ENCODE results near the gene PDIA5. TPM values are rescaled to one million over a fixed set of nuclear protein-coding genes. Genes with fewer than 3 reads are reported as not detected.

Gene PDIA5
- total and polyA plus RNA-seq, 11 donors = 3.3 to 16.3 (median 6.4) TPM

GRCh38 chr3:123129532-123129931 lies 62.7 kb downstream of the PDIA5 start:
- no peaks in the 10 kb centered on the region for H3K9me3 ChIP-seq
- intact Hi-C loops (cut with DNase I) = no loop called here
- peaks cover 0 to 74% (median 41%) of the 10 kb centered on the region in 9 donors for H3K36me3 ChIP-seq
- 91 to 99% (median 95%) methylated on average over 6 to 7 of the region's 7 CpGs for WGBS, 4 donors
- ATAC-seq (no peak), DNase-seq (no peak)
- no peak overlapping the region for H3K4me3 ChIP-seq
- no peak for TF ChIP-seq POLR2A (IDR thresholded peaks at IDR 0.05)
- no peak for TF ChIP-seq CTCF (IDR thresholded peaks at IDR 0.05)
- no peaks in the 10 kb centered on the region for H3K27me3 ChIP-seq
- no peak overlapping the region for H3K27ac ChIP-seq
- H3K4me1 ChIP-seq = no peaks in the 10 kb centered on the region

GRCh38 chr3:123130079-123130750 lies 63.4 kb downstream of the PDIA5 start:
- no peak overlapping the region for H3K27ac ChIP-seq
- no peak for TF ChIP-seq CTCF (IDR thresholded peaks at IDR 0.05)
- no peak for DNase-seq
- no peak overlapping the region for H3K4me3 ChIP-seq
- no peaks in the 10 kb centered on the region for H3K27me3 ChIP-seq
- no peaks in the 10 kb centered on the region for H3K4me1 ChIP-seq
- no peaks in the 10 kb centered on the region for H3K9me3 ChIP-seq
- intact Hi-C loops (cut with DNase I) = no loop called here
- 95 to 98% (median 97%) methylated on average over 12 of the region's 12 CpGs for WGBS, 4 donors
- H3K36me3 ChIP-seq = peaks cover 0 to 72% (median 41%) of the 10 kb centered on the region in 9 donors
- ATAC-seq = peak in 1 of 4 donors; percentile 19

- intact Hi-C loops (cut with DNase I) = no loop called here
- H3K4me1 ChIP-seq = no peaks in the 10 kb centered on the region
- no peak for TF ChIP-seq CTCF (IDR thresholded peaks at IDR 0.05)
- no peak for TF ChIP-seq POLR2A (IDR thresholded peaks at IDR 0.05)
- no peak overlapping the region for H3K27ac ChIP-seq
- 85 to 89% (median 87%) methylated on average over 10 of the region's 10 CpGs for WGBS, 4 donors
- H3K9me3 ChIP-seq = no peaks in the 10 kb centered on the region
- H3K36me3 ChIP-seq = peaks cover 0 to 64% (median 38%) of the 10 kb centered on the region in 9 donors
- DNase-seq (no peak), ATAC-seq (no peak)
- H3K4me3 ChIP-seq = no peak overlapping the region
- no peaks in the 10 kb centered on the region for H3K27me3 ChIP-seq
Measured at GRCh38 chr3:123134671-123135070, 67.8 kb downstream of the PDIA5 start.

- WGBS, 4 donors = 93 to 98% (median 93%) methylated on average over 2 of the region's 2 CpGs
- no peak for ATAC-seq
- Histone ChIP-seq H3K36me3 (peaks cover 0 to 50% (median 22%) of the 10 kb centered on the region in 9 donors), H3K27ac (no peak overlapping the region), H3K27me3 (no peaks in the 10 kb centered on the region), H3K9me3 (no peaks in the 10 kb centered on the region), H3K4me1 (no peaks in the 10 kb centered on the region), H3K4me3 (no peak overlapping the region)
- no peak for DNase-seq
- no peak for TF ChIP-seq POLR2A (IDR thresholded peaks at IDR 0.05)
- no peak for TF ChIP-seq CTCF (IDR thresholded peaks at IDR 0.05)
- intact Hi-C loops (cut with DNase I) = no loop called here
Measured at GRCh38 chr3:123137001-123137400, 70.2 kb downstream of the PDIA5 start.

Measured in heart left ventricle (tissue), 16 donors.